Ovary (tissue), 3 donors: ENCODE results near the gene SLC30A5.

Source experiments
- POLR2A ChIP-seq: fragments of 450-650 bp; IDR thresholded peaks from one replicate; pipeline ENCODE4 v1.6.1; 2017; ENCODE audit warnings: antibody characterized with exemption, mild to moderate bottlenecking, moderate library complexity
- TF ChIP-seq, protein P1 (sequence below), 3 donors: fragments of 450-650 bp in 2 of 3; fragments of 200-600 bp in 1 of 3; IDR thresholded peaks; one replicate each; pipeline versions ENCODE4 v1.5.1 to v1.8.0; 2016 to 2022; ENCODE audit warnings: antibody characterized with exemption in 3 of 3, mild to moderate bottlenecking in 1 of 3
- donor health status: DM: no; HTN: no; CAD: no.

DNA sequence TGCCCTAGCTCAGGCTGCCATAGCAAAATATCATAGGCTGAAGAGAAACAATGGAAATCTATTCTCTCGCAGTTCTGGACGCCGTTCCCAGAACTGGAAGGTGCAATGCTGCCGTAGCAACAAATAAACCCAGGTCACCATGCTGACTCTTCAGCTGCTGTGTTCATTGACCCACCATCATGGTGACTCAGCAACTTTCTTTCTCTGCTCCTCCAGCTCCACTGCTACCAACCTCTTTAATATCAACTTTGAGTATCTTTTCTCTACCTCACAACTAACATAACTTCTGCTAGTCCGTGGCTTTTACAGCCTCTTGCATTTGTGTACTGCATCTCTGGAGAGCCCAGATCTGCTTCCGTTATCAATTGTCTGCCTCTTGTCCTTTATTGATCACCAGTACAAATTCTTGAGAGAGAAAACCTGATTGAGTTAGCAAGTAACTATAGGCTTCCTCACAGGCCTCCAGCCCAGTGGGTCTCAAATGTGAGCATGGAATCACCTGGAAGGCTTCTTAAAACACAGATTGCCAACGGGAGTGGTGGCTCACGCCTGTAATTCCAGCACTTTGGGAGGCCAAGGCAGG, 47.3 kb upstream of the SLC30A5 start:
- TF ChIP-seq, protein P1, sequence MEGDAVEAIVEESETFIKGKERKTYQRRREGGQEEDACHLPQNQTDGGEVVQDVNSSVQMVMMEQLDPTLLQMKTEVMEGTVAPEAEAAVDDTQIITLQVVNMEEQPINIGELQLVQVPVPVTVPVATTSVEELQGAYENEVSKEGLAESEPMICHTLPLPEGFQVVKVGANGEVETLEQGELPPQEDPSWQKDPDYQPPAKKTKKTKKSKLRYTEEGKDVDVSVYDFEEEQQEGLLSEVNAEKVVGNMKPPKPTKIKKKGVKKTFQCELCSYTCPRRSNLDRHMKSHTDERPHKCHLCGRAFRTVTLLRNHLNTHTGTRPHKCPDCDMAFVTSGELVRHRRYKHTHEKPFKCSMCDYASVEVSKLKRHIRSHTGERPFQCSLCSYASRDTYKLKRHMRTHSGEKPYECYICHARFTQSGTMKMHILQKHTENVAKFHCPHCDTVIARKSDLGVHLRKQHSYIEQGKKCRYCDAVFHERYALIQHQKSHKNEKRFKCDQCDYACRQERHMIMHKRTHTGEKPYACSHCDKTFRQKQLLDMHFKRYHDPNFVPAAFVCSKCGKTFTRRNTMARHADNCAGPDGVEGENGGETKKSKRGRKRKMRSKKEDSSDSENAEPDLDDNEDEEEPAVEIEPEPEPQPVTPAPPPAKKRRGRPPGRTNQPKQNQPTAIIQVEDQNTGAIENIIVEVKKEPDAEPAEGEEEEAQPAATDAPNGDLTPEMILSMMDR (IDR thresholded peaks at IDR 0.05) = no peak
- no peak for TF ChIP-seq POLR2A
